ENCODE results near the gene GRIK1.
"Not testable (repeated sequence)": the region's sequence is repeated elsewhere in the genome, so short reads cannot be mapped to it uniquely, and the experiment has no call there.

Gene GRIK1

DNA sequence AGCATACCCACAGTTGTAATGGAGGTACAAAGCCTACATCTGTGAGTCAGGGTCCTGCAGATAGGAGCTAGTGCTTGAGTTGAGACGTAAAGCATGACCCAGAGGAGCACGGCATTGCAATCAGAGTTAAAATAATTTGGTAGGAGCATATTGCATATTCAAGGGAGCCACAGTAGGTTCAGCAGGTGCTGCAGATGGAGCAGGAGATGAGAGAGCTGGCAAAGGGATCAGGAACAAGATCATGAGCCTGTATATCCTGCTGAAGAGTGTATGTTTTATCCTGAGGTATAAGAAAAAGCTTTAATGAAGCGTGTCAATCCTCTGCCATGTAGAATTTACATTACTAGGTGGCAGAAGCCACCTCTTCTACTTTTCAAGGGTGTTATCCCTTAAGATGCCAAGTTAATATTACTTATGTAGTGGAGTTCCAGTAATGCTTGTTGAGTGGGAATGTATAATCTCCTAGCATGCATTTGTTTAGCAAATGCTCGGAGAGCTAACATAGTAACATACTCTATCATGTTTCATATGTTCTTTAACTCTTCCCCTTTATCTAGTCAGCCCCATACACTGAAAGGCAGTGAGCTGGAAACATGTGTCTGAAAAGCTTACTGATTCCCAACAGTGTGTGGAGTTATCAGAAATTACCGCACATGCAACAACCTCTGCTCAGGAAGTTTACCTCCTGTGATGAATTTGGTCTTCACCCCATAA, 300.3 kb downstream of the GRIK1 start:
- no peak for DNase-seq

- DNase-seq, result no peak
Observed at GRCh38 chr21:29638761-29639327, 301.0 kb downstream of the GRIK1 start.

DNA sequence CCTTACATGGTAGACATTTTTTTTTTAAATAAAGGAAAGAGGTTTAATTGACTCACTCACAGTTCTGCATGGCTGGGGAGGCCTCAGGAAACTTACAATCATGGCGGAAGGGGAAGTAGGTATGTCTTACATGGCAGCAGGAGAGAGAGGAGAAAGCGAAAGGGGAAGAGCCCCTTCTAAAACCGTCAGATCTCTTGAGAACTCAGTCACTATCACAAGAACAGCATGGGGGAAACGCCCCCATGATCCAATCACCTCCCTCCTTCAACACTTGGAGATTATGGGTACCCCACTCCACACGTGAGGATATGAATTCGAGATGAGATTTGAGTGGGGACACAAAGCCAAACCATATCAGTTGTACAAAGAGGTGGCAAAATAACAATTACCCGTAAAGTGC, 301.7 kb downstream of the GRIK1 start:
- no peak for DNase-seq

- DNase-seq, result no peak
Observed at GRCh38 chr21:29637553-29637952, 302.2 kb downstream of the GRIK1 start.

DNA sequence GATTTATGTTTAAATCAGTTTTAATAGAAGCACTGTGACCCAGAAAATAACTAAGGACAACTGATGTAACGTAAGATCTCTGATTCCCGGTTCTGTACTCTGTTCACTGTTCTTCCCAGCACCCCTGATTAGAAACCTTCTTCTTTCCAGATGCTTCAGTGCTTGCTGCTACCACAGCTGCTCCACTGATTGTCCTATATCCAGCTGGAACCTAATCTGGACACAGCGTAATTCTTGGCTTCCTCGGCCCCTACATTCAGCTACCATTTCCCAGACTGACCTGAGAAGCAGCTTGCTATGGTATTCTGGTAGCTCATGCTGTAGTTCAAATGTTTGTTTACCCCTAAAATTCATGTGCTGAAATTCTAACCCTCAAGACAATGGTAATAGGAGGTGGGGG, 302.7 kb downstream of the GRIK1 start:
- no peak for DNase-seq

DNA sequence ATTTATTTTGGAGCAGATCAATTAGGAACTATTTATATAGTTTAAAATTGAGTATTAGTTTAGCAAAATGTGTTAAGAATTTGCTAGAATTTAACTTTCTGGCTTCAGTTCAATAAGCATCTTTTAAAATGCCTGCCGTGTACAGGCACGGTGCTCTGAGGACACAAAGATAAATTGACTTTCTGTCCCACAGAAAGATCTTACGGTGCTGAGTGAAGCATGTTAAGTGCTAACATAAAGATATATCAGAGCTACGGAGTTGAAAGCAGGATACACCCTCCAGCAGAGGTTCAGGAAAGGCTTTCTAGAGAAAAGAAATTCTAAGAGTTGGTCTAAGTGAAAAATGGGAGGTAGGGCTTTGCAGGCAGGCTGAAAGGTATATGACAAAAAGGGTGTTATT, 305.4 kb downstream of the GRIK1 start:
- DNase-seq, result no peak

- DNase-seq, result no peak
Observed at GRCh38 chr21:29633756-29634155, 306.0 kb downstream of the GRIK1 start.

DNA sequence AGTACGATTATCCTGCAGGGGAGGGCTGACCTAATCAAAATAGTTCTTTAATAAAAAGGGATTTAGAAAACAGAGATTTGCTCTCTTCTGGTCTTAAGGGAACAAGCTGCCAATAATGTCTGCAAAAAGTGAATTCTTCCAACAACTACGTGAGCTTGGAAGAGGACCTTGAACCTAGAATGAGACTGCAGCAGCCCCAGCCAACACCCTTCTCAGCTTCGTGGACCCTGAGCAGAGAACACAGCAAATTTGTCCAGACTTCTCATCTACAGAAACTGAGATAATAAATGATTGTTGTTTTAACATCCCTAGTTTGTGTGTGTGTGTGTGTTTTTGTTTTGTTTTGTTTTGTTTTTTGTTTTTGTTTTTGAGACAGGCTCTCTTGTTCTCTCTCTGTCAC, 309.4 kb downstream of the GRIK1 start:
- no peak for DNase-seq

- no peak for DNase-seq
Observed at GRCh38 chr21:29627905-29628304, 311.9 kb downstream of the GRIK1 start.

DNA sequence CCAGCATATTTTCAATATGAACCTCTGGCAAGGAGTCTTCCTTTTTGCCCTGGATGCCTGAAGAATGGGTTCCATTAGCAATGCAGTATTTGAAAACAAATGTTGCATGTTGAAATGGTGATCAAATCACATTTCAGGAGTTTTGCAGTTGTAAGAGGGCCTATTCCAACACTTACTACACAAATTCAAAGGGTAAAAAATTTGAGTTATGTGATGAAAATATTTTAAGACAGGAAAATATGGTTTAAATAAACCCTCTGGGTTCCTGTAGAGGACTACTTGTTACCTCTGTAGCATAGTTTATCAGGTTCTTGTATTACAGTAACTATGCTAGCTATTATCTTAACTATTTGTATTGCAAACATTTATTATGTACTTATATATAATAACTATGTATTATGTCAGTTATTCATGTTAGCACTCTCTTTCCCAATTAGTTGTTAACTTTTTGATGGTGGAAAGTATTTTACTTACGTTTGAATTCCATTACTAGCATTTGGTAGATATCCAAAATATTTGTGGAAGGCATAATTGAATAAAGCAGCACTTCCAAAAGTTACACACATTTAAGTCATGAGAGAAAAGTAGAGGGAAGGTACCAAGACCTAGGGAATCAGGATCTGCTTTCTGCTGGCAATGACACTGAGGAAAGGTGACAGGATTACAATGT, 312.9 kb downstream of the GRIK1 start:
- no peak for DNase-seq

- no peak for DNase-seq
Observed at GRCh38 chr21:29625990-29626389, 313.8 kb downstream of the GRIK1 start.

GRCh38 chr21:29624776-29625175, 315.0 kb downstream of the GRIK1 start:
- DNase-seq, result no peak

DNA sequence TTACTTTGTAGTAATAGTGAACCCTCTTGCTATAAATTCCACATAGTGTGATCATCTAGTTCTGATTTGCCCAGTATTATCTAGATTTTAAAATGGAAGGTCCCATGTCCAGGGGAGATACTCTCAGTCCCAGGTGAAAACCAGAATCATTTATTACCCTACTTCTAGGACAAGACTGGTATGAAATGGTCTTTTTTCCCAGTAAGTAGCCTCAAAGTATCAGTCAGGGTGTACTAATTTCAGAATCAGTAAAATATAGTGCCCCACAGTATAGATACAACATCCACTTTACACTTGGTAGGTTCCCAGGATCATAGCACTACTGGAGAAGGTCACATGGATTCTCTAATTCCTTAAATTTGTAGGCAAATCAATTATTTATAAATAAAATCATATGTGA, 318.3 kb downstream of the GRIK1 start:
- no peak for DNase-seq

- no peak for DNase-seq
Observed at GRCh38 chr21:29616209-29616751, 323.5 kb downstream of the GRIK1 start.

DNA sequence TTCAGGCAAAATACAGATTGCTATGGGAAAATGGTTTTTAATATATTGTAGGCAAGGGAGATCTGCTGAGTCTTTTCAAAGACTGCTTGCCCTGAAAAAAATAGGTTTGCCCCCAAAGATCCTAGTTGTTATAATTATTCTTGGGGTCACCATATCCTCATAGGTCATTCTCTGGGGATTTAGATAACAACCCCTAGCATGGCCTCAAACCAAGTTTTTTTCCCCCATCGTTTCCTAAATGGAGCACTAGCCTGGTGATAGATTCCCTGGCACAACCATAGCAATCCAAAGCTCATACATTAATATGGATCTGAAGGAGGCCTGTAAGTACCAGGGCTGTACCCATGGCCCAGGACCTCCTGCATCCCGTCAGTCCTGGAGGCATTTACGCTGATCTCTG, 325.9 kb downstream of the GRIK1 start:
- no peak for DNase-seq

GRCh38 chr21:29613021-29613420, 326.8 kb downstream of the GRIK1 start:
- DNase-seq, result no peak

DNA sequence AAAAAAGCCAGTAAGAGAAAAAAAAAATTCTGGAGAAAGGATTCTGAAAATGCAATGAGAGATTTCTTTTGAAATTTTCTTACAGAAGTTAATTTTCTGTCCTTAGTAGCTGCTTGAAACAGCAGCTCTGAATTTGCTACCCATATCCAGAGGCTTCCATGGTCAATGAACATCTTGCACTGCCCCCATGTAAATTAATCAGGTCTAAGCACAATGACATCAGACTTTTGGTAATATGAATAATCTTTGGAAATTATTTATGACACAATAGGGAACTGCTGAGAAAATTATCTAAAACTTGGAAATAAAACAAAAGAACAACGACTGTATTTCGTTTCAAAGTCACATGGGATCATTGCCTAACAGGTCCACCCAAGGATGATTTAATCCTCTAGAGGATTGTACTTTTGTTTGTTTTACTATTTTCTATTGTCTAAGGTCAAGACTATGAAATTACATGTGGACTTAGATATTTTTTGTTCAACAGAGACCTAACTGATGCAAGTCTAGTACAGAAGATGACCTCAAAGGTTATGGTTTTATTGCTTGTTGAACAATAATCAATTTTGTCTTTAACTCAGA, 328.9 kb downstream of the GRIK1 start:
- no peak for DNase-seq

- DNase-seq, result no peak
Observed at GRCh38 chr21:29606613-29607012, 333.2 kb downstream of the GRIK1 start.

DNA sequence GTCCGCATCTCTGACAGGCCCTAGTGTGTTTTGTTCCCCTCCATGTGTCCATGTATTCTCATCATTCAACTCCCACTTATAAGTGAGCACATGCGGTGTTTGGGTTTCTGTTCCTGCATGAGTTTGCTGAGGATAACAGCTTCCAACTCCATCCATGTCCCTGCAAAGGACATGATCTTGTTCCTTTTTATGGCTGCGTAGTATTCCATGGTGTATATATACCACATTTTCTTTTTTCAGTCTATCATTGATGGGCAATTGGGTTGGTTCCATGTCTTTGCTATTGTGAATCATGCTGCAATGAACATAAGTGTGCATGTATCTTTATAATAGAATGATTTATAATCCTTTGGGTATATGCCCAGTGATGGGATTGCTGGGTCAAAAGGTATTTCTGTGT, 334.6 kb downstream of the GRIK1 start:
- DNase-seq, result not testable (repeated sequence)

DNA sequence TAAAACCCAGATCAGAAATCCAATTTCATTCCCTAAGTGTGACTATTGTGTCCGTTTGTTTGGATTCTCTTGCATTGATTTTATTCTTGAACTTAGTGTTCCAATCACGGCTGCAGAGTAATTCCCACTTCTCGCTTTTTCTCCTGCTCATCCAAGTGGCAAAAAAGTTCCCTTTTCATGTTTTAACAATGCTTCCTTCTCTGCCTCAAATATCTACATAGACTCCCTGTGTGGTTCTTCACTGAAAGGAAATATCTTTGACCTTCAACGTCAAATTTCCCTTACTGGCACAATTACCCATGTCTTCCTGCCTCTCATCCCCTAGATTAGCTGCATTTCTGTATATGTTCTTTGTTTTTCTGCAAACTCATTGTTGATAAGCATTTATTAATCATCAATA, 335.7 kb downstream of the GRIK1 start:
- no peak for DNase-seq

DNA sequence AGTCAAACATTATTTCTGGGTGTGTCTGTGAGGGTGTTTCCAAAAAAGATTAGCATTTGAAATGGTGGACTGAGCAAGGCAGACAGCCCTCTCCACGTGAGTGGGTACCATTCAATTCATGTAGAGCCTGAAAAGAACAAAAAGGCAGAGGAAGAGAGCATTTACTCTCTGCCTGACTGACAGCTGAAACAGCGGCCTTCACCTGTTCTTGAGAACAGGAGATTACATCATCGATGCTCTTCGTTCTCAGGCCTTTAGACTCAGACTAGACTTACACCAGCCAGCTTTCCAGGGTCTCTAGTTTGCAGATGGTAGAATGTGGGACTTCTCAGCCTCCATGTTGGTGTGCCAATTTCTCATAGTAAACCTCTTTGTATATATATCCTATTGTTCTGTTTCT, 338.7 kb downstream of the GRIK1 start:
- DNase-seq, result no peak

DNA sequence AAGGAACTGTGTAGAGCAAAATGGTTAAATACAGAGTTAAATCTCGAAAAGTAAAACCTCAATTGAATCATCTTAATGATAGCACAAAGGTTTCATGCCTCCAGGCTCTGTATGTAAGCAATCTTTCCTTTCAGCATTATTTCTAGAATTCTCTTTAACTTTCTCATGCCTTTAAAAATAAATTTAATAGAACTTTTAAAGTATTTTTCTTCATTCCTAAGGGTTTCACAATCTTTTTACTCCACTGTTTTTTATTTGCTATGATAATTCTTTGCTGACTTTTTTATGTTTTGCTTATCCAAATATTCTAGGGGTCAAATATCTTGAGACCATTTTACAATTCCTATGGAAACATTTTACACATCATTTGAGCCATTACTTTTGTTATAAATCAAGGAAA, 353.1 kb downstream of the GRIK1 start:
- DNase-seq, result no peak

- DNase-seq, result no peak
Observed at GRCh38 chr21:29585462-29585861, 354.3 kb downstream of the GRIK1 start.

DNA sequence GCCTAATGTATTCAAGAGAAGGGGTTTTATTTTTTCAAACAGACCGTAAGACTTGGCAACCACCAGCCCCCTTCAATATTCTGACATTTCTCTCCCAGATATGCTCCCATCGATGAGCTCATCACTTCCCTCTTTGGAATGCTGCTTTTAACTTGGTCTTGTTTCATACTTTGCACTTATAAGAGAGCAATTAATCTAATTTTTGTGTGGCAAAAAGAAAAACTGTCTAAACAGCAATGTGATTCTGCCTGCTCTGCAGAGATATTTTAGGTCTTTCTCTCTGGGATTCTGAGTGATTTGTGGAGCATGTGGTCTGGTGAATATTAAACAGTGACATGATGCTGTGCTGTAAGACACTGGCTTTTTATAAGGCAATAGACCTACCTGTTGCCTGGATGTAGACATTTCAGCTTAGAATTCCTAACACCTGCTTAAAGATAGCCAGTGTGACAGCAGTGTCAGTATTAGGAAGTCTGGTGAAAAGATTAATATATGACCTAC, 356.3 kb downstream of the GRIK1 start:
- no peak for DNase-seq

Measured in central memory CD4-positive, alpha-beta T cell (primary cell).